Inflammatory macrophage (primary cell): ENCODE results near the gene SLC5A4.

Experiments used
- DNase-seq, 2 donors: peaks; one replicate each; pipeline ENCODE4 v3.0.0-alpha.2; 2020 to 2022

Gene SLC5A4

DNA sequence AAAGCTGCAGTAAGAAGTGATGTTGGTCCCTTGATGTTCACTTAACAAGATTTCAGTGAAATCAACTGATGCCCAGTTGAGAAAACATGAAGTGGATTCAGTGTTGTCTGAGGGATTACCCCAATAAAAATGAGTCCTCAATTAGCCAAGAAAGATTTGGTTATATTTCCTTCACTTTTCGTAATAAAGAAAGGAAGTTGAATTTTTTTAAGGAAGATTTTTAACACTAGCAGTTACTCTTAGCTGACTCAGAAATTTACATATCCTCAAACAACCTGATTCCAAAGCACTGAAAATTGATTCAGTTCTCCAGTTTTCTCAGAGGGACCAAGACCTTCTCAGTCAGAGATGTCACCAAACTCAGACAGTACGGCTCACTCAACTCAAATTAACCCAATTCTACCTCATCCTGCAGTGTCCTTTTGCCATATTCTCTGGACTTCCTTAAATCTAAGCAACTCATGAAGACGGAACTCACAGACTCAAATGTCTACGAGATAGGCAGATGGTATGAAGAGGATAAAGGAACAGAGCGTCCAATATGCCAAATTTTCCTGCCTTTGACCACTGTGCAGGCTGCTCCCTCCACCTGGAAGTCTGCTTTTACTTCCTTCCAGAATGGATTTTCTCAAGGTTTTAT is 22.8 kb downstream of the SLC5A4 start:
- DNase-seq: peak; percentile 25 to 63

DNA sequence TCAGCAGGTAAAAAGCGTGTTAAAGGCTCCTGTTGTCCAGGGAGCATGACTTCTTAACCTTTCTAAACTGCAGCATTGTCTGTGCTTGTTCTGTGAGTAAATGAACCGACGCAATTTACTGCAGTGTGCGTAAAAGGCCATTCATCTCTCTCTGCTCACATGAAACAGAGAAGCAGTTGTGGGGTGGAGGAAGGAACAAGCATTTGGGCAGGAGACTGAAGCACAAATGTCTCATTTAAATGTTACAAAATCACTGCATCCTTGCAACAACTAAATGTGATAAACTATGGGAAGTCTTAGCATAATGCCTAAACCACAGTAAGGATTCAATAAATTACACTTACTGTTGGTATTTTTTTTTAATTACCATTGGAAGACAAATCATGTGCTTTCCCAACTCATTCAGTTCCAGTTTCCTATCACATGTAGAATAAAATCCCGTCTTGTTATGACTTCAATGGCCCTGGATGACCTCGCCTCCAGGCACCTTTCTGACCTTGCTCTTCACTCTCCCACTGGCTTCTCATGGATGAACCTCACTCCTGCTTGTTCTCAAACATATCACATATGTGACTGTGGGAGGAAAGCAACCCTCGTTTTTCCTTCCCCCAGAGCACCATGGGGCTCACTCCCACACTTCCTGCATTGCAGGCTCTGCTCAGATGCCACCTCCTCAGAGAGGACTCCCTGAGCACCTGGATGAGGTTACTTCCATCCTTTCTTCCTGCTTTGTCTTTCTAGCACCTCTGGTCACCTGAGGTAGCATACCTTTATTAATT is 28.6 kb downstream of the SLC5A4 start:
- peak; percentile 71 to 76 for DNase-seq

DNA sequence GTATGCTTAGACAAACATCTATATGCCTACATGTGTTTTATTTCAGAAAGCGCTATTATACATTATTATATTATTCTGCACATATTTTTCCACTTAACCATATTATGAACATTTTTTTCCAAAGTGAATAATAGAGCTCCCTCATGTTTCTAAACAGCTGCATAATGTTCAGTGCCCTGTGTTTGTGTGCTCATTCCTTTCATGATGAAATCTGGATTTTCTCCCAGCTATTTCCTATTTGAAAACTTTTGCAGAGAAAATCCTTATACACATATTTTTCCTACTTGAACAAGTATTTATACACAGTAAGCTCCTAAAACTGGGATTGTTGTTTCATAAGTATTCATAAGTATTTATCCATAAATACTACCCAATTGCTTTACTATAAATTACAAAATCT is 32.2 kb downstream of the SLC5A4 start:
- DNase-seq: no peak

DNA sequence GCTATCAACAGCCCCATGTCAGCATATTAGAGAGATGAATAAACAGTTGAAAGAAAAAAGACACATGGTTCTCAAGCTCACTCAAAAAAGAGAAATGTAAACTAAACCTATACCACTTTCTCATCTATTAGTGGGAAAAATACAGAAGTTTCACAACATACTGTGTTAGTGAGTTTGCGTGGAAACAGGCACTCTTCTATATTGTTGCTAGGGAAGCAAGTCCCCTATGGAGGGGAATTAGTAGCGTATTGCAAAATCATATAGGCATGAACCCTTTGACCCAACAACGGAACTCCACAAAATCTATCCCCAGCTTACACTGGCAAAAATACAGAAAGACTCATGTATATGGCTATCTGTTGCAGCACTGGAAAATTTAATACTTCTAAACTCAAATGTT is 36.1 kb downstream of the SLC5A4 start:
- peak; percentile 86 to 94 for DNase-seq

DNA sequence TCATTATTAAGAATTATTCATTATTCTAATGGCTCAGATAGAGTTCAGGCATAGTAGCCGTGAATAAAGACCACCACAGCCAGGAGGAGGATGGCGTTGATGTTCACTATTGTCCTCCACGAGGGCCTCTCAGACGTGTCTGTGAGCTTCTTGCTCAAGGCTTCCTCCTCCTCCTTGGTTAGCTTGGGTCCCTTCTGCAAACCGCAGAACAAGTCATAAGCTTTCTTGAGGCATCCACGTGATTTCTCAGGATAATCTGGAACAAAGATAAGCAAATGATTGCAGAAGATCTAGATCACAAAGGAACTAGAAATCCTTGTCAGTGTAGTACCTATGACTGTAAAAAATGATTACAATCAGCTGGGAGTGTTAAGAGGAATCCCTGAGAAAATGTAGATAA is 36.7 kb downstream of the SLC5A4 start:
- peak; percentile 88 for DNase-seq

DNA sequence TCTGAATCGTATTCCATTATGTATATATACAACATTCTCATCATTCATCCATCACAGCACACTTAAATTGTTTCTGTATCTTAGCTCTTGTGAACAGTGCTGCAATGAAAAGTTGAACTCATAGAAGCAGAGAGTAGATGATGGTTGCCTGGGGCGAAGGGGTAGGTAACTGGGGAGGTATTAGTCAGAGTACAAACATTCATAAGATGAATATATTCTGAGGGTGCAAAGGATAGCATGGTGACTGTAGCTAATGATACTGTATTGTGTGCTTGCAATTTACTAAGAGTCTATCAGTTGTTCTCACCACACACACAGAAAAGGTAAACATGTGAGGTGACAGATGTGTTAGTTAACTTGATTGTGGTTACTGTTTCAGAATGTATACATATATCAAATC is 37.7 kb downstream of the SLC5A4 start:
- DNase-seq: no peak

DNA sequence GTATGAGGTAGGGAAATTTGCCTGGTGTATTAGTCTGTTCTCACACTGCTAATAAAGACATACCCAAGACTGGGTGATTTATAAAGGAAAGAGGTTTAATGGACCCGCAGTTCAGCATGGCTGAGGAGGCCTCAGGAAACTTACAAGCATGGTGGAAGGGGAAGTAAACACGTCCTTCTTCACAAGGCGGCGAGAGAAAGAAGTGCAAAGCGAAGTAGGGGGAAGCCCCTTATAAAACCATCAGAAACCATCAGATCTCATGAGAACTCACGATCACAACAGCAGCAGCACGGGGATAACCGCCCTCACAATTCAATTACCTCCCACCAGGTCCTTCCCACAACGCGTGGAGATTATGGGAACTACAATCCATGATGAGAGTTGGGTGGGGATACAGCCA is 38.2 kb downstream of the SLC5A4 start:
- peak; percentile 5 to 17 for DNase-seq

DNA sequence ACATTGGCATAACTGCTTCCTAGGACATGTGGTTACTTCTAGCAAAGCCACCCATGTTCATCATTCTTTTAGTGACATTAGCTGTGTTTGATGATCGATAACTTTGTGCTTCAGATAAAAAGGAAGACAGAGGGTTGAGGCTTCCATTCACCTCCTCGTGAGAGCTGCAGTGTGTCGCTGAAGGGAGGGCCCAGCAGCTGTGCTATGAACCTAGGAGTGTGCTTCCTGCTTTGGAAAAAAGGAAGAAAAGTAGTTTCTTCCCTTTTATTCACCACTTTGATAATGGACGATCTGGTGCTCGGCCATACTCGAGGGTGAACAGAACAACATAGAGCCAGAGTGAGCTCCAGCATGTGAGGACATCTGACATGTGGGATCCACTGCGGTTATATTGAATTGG is 44.1 kb downstream of the SLC5A4 start:
- DNase-seq: peak; percentile 47 to 50

DNA sequence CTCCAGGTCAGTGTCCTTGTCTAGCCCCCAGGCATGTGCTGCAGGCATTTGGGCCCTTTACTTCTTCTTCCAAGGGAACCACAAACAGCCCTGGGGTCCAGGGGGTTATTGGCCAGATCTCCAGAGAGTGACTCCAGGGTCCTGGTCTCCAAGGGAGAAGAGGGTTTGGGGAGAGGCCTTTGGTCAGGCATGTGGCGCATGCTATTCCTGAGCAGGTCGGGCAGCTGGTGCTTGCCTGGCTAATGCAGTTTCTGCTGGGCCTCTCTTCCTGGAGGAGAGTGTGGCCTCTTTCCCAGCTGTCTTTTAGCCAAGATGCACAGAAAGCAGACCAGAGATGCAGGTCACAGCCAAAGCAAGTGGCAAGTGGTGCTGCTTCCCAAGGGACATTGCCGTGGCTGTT is 46.5 kb downstream of the SLC5A4 start:
- no peak for DNase-seq

DNA sequence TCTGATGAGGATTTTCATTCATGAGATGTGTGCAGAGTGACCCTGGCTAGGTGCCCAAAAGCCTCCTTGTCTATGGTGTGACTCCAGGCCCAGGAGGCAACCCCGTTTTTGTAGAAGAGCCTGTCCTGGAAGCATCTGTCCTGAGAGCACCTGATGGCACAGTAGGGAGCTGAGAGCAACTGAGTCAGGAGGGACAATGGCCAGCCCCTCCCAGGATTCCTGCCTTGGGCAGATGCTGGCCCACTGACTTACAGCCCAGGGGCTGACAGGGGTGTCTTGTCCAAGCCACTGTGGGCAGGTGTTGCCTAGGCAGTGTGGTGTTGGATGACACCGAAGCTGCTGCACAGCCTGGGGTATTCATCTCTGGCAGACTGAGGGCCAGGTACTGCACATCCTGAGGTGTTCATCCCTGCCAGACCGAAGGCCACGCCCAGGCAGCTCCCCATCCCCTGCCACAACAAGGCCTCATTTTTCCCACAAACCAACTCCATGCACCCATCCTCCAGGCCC is 47.1 kb downstream of the SLC5A4 start:
- no peak for DNase-seq

DNA sequence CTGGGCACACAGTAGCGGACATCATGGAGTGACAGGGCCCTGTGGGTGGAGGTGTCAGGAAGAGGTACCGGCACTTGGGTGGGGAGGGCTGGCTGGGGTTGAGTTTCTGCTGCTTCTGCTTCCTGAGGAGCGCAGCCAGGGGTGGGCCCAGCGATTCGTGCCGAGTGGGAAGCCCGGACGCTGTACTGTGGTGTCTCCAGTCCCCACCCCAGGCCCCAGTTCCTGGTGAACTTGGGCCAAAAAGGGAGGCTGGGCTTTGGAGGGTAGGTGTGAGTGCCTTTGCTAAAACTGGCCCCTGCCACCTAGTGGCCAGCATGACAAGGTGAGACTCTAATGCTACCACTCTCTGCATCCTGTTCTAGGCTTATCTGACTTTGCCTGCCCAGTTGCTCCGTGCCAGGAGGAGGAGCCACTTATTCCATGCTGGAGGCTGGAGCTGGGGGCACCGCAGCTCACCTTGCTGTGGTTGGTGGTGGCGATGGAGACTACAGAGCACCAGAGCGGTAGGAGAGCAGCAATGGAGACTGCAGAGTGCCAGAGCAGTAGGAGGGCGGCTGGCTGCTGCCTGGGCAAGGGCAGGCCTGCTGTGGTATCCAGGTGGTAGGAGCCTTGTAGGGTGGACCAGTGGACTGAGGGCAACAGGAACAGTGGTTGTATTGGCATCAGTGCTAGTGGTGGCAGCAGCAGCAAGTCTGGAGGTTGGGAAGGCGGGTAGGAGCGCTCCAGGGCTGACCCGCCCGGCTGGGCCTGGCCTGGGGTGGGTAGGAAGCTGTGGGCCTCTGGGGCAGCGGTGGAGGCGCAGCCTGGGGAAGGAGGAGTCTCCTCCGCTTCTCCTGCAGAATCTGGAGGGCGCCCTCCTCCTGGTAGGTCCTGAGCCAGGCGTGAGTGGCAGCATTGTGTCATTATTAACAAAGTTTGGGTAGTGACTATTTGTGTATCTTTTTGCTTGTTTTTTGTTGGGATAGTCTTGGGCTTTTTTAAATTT is 48.1 kb downstream of the SLC5A4 start:
- peak; percentile 33 to 41 for DNase-seq

DNA sequence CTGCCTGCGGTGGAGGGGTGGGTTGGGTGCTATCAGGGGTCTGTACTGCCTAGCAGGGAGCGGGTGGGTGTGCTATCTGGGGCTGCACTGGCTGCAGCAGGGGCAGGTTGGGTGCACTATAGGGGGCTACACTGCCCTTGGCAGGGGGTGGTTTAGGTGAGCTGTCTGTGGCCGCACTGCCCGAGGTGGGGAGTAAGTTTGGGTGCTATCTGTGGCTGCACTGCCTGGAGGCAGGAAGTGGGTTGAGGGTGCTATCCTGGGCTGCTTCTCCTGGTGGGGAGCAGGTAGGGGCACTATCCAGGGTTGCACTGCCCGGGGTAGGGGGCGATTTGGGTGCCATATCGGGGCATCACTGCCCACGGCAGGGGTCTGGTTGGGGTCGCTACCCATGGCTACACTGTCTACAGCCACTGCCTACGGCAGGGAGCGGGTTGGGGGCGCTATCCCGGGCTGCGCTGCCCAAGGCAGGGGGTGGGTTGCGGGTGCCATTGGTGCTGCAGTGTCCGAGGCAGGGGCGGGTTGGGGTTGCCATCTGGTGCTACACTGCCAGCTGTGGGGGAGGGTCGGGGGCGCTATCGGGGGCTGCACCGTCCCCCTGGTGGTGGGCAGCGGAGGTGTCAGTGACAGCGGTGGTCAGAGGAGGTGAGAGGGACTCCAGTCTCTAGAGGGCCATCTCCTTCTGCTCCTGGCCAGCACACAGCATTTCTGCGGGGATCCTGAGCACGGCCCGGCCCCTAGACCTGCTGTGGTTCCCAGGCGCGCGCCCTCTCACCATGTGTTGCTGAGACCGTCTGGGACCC is 49.0 kb downstream of the SLC5A4 start:
- no peak for DNase-seq

DNA sequence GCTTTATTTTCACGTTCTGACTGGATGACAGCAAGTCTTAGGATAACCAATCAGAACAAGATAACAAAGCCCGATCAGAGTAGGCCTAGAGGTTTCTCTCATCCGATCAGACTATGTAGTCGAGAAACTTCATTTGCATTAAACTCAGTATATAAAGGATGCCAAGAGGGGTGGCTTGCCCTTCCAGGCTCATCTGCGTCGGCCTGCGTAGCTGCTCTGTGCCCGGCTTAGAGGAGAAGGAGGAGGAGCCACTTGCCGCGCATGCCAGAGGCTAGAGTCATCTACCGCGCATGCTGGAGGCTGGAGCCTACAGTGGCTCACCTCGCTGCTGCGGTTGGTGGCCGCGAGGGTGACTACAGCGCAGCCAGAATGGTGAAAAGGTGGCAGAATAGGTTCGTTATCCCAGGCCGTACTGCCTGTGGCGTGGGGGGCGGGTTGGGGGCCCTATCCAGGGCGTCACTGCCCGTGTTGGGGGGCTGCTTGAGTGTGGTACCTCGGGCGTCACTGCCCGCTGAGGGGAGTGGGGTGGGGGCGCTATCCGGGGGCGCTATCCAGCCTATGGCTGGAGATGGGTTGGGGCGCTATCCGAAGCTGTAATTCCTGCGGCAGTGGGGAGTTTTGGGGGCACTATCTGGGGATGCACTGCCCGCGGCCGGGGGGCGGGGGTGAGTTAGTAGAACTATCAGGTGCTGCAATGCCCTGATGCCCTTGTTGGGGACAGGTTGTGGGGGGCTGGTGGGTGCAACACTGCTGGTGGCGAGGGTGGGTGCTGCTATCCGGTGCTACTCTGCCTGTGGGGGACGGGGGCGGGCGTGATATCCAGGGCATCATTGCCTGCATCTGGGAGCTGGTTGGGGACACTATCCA is 50.1 kb downstream of the SLC5A4 start, which contains the start of gene RFPL2:
Gene RFPL2 (minus strand): TSS at position 218 of the 867 bp plus-strand sequence. CDS start 2,622 bp downstream, outside the sequence.
- DNase-seq: no peak

DNA sequence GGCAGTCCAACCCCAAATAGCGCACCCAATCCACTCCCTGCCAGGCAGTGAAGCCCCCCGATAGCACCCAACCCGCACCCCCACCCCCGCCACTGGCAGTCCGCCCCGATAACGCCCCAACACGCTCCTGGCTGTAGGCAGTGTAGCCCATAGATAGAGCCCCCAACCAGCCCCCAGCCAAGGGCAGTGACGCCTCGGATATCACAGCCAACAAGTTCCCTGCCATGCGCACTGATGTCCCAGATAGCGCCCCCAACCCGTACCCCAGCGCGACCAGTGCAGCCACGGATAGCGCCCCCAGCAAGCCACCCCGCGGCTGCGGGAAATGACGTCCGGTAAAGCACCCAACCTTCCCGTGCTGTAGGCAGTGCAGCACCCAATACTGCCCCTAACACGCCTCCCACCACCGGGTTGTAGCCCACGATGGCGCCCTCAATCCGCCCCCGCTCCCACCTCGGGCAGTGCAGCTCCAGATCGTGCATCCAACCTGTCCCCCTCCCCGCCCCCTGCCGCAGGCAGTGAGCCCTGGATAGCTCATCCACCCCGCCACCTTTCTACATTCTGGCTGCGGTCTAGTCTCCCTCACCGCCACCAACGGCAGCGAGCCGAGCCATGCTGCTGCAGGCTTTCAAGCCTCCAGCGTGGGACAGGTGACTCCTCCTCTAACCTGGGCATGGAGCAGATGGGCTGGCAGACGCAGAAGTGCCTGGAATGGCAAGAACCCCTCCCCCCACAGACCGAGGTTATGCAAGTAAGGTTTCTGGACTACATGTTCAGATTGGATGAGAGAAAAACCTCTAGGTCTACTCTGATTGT is 50.9 kb downstream of the SLC5A4 start:
- DNase-seq: no peak

DNA sequence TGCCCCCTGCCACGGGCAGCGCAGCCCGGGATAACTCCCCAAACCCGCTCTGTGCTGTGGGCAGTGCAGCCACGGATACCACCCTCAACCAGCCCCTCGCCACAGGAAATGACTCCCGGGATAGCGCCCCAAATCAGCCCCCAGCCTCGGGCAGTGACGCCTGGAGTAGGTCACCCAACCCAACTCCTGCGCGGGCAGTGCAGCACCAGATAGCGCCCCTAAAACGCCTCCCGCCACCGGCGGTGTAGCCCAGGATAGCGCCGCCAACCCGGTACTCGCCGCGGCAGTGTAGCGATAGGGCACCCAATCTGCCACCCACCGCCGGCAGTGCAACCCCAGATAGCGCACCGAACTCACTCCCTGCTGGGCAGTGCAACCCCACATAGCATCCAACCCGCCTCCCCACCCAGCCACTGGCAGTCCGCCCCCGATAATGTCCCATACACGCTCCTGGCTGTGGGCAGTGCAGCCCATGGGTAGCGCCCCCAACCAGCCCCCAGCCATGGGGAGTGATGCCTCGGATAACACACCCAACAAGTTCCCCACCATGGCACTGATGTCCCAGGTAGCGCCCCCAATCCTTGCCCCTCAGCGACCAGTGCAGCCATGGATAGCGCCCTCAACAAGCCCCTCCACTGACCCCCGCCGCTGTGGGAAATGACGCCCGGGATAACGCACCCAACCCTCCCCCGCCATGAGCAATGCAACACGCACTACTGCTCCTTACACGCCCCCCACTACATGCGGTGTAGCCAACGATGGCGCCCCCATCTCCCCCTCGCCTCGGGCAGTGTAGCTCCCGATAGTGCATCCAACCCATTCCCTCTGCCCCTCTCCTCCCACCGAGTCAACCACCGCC is 51.7 kb downstream of the SLC5A4 start:
- DNase-seq: no peak

DNA sequence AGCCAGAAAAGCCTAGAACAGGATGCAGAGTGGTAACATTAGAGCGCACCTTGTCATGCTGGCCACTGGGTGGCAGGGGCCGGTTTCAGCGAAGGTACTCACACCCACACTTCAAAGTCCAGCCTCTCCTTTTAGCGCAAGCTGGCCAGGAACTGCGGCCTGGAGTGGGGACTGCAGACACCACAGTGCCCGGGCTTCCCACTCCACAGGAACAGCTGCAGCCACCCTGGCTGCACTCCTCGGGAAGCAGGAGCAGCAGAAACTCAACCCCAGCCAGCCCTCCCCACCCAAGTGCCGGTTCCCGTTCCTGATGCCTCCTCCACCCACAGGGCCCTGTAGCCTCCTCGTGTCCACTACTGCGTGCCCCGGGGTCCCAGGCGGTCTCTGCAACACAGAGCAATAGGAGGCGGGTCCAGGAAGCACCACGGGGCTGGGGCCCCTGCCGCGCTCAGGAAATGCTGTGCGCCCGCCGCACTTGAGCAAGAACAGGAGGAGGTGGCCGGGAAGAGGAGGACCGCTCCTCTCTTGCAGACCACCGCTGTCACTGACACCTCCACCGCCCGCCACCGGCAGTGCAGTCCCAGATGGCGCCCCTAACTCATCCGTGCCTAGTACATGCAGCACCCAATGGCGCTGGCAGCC is 52.5 kb downstream of the SLC5A4 start:
- peak; percentile 36 to 63 for DNase-seq

DNA sequence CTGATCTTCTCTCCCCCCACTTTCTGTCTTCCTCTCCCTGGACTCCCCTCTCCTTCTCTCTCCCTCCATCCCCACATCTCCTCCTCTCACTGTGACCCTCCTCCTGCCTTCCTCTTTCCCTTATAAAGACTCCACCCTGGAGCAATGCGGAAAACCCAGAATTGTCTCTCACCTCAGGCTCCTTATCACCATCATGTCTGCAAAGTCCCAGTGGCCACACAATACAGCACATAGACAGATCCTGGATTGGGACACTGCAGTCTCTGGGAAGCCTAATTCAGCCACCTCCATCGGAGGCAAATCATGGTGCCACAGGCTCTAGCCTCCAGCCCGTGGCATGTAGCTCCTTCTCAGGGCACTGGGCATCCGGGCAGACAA is 53.0 kb downstream of the SLC5A4 start:
- no peak for DNase-seq

DNA sequence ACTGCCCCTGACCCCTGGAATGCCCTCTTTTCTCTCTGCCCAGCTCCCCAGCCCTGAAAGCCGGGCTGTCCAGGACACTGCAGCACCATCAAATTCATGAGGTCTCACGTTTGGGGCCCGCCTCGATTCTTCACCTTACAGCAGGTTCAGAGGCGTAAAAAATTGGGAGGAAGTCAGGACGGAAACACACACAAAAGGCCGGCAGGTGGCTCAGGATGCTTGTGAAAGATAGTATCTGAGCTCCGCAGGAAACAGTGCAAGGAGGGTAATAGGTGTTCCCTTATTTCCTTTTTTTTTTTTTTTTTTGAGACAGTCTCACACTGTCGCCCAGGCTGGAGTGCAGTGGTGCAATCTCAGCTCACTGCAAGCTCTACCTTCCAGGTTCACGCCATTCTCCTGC is 54.4 kb downstream of the SLC5A4 start:
- DNase-seq: no peak

DNA sequence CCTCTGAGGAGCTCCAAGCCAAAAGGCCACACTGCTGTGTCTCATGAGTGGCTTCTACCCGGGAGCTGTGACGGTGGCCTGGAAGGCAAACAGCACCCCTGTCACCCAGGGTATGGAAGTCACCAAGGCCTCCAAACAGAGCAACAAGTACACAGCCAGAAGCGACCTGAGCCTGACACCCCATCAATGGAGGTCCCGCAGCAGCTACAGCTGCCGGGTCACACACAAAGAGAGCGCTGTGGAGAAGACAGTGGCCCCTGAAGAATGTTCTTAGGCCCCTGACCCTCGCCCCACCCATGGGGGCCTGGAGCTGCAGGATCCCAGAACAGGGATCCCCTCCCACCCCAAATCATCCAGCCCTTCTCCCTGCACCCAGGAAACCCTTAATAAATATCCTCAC is 55.2 kb downstream of the SLC5A4 start:
- DNase-seq: no peak
